Liver (tissue), 3 donors: Measurements from ENCODE around the gene HIRIP3.
A peak's percentile ranks its signal among the peaks of the same experiment; 100 is the strongest.

Source experiments
- EGR1 ChIP-seq, 2 donors: IDR thresholded peaks; 2 replicates each; pipeline ENCODE4 v1.6.1; 2016 to 2018; ENCODE audit warnings: antibody characterized with exemption in 2 of 2, low read depth in 2 of 2
- TF ChIP-seq, protein P1 (sequence below): fragments of 150-350 bp; IDR thresholded peaks from 2 replicates; pipeline ENCODE4 v1.5.1; 2017; ENCODE audit warnings: improper control_type of control experiment, low read depth, low read length; ENCODE audit not compliant: missing input control
- donor health status: healthy.
- donor health status: healthy.

DNA sequence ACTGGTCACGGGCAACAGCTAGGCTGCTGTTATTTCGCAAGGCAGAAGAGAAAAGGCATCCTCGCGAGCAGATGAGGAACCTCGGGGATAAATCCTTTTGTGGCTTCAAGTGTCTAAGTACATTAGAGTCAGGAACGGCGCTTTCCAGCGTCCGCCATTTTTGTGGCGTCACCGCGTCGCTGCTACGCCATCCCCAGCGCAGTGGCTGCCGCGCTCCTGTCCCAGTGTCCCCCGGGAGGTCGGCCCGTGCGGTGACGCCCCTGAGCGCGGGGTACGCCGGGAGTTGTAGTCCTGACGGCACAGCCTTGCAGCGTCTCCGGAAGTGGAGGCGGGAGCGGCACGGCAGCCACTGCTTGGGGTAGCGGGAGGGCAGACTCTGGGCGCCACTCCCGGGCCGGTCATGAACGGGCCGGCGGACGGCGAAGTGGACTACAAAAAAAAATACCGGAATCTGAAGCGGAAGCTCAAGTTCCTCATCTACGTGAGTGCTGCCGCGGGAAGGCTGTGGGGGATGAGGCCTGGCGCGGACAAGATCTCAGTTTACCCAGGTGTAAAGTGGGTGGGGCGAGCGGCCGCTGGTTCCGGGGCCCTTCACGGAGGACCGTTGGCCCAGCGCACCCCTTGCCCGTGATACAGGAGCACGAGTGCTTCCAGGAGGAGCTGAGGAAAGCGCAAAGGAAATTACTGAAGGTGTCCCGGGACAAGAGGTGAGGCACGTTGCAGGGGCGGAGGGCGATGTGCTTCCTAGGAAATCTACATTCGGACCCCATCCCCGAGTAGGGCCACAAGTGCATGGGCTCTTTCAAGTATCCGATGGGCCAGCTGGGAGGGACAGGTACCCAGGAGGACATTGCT is 721 bp upstream of the HIRIP3 start, which contains the start of gene INO80E:
- TF ChIP-seq, protein P1, sequence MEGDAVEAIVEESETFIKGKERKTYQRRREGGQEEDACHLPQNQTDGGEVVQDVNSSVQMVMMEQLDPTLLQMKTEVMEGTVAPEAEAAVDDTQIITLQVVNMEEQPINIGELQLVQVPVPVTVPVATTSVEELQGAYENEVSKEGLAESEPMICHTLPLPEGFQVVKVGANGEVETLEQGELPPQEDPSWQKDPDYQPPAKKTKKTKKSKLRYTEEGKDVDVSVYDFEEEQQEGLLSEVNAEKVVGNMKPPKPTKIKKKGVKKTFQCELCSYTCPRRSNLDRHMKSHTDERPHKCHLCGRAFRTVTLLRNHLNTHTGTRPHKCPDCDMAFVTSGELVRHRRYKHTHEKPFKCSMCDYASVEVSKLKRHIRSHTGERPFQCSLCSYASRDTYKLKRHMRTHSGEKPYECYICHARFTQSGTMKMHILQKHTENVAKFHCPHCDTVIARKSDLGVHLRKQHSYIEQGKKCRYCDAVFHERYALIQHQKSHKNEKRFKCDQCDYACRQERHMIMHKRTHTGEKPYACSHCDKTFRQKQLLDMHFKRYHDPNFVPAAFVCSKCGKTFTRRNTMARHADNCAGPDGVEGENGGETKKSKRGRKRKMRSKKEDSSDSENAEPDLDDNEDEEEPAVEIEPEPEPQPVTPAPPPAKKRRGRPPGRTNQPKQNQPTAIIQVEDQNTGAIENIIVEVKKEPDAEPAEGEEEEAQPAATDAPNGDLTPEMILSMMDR, result peak; percentile 2
- peak in 1 of 2 donors; percentile 50 for TF ChIP-seq EGR1 (IDR thresholded peaks at IDR 0.05; ENCODE audit: low read depth in 2 of 2)
